ENCODE results near the gene CEP55.
A peak's percentile ranks its signal among the peaks of the same experiment; 100 is the strongest.

Gene CEP55

GRCh38 chr10:93481637-93482144 lies 14.7 kb upstream of the CEP55 start:
- H3K27ac ChIP-seq = peak overlapping the region; percentile 34; the same call in 1 of the 2 replicates
- H3K79me2 ChIP-seq (ENCODE audit: insufficient read depth, low read depth) = no peaks in the 10 kb centered on the region
- H3K4me2 ChIP-seq = peak overlapping the region; percentile 94
- 0 out of 2 replicates have a peak, but pooled peaks cover 3% of the 10 kb centered on the region for H3K27me3 ChIP-seq (ENCODE audit: insufficient read depth, low read depth)
- no peaks in the 10 kb centered on the region for H4K20me1 ChIP-seq (ENCODE audit: insufficient read depth)
- peak overlapping the region; percentile 28; the same call in 1 of the 2 replicates for H3K9ac ChIP-seq
- H3K4me3 ChIP-seq (IDR thresholded peaks at IDR 0.05; ENCODE audit: insufficient read depth, low read depth, low read length) = no peak overlapping the region
- no peak for TF ChIP-seq CTCF (conservative IDR thresholded peaks at IDR 0.05; ENCODE audit: low read depth, low read length)
- H3K36me3 ChIP-seq (ENCODE audit: insufficient read depth) = no peaks in the 10 kb centered on the region
- peak overlapping the region; percentile 95 for H2AFZ ChIP-seq (ENCODE audit: low read depth)
- H3K4me1 ChIP-seq (ENCODE audit: low read depth, poor library complexity, severe bottlenecking) = peaks cover 24% of the 10 kb centered on the region

- Histone ChIP-seq H3K4me2 (peak within 1 kb of the TSS; percentile 94), H3K4me1 (ENCODE audit: low read depth, poor library complexity, severe bottlenecking) (peaks cover 24% of the 10 kb centered on the region), H2AFZ (ENCODE audit: low read depth) (peak within 1 kb of the TSS; percentile 95), H3K79me2 (ENCODE audit: insufficient read depth, low read depth) (no peaks in the 10 kb centered on the region), H3K27ac (peak within 1 kb of the TSS; percentile 34; the same call in 1 of the 2 replicates), H3K4me3 (IDR thresholded peaks at IDR 0.05; ENCODE audit: insufficient read depth, low read depth, low read length) (no peak within 1 kb of the TSS), H3K36me3 (ENCODE audit: insufficient read depth) (no peaks in the 10 kb centered on the region), H4K20me1 (ENCODE audit: insufficient read depth) (no peaks in the 10 kb centered on the region), H3K27me3 (ENCODE audit: insufficient read depth, low read depth) (0 out of 2 replicates have a peak, but pooled peaks cover 3% of the 10 kb centered on the region), H3K9ac (peak within 1 kb of the TSS; percentile 28; the same call in 1 of the 2 replicates)
- TF ChIP-seq CTCF (conservative IDR thresholded peaks at IDR 0.05; ENCODE audit: low read depth, low read length) = peak; percentile 51; the same call in 1 of the 2 replicates
These were observed 14.1 kb upstream of the CEP55 start, which contains the start of gene MYOF for GRCh38 chr10:93482145-93482834. MYOF (minus strand) TSS chr10:93482334; CDS start chr10:93482194, 140 bp downstream.

GRCh38 chr10:93485690-93486089 lies 10.7 kb upstream of the CEP55 start:
- Histone ChIP-seq H3K4me2 (no peak overlapping the region), H3K9ac (no peak overlapping the region), H3K79me2 (ENCODE audit: insufficient read depth, low read depth) (no peaks in the 10 kb centered on the region), H3K36me3 (ENCODE audit: insufficient read depth) (no peaks in the 10 kb centered on the region), H3K27ac (no peak overlapping the region), H4K20me1 (ENCODE audit: insufficient read depth) (no peaks in the 10 kb centered on the region), H3K27me3 (ENCODE audit: insufficient read depth, low read depth) (0 out of 2 replicates have a peak, but pooled peaks cover 3% of the 10 kb centered on the region), H3K4me1 (ENCODE audit: low read depth, poor library complexity, severe bottlenecking) (peaks cover 20% of the 10 kb centered on the region), H2AFZ (ENCODE audit: low read depth) (no peak overlapping the region), H3K4me3 (IDR thresholded peaks at IDR 0.05; ENCODE audit: insufficient read depth, low read depth, low read length) (no peak overlapping the region)
- no peak for TF ChIP-seq CTCF (conservative IDR thresholded peaks at IDR 0.05; ENCODE audit: low read depth, low read length)

- no peak for TF ChIP-seq CTCF (conservative IDR thresholded peaks at IDR 0.05; ENCODE audit: low read depth, low read length)
- no peak overlapping the region for H3K4me2 ChIP-seq
- no peaks in the 10 kb centered on the region for H3K27me3 ChIP-seq (ENCODE audit: insufficient read depth, low read depth)
- H2AFZ ChIP-seq (ENCODE audit: low read depth) = no peak overlapping the region
- no peak overlapping the region for H3K27ac ChIP-seq
- H3K36me3 ChIP-seq (ENCODE audit: insufficient read depth) = no peaks in the 10 kb centered on the region
- H4K20me1 ChIP-seq (ENCODE audit: insufficient read depth) = no peaks in the 10 kb centered on the region
- no peak overlapping the region for H3K9ac ChIP-seq
- no peak overlapping the region for H3K4me3 ChIP-seq (IDR thresholded peaks at IDR 0.05; ENCODE audit: insufficient read depth, low read depth, low read length)
- no peaks in the 10 kb centered on the region for H3K79me2 ChIP-seq (ENCODE audit: insufficient read depth, low read depth)
- no peaks in the 10 kb centered on the region for H3K4me1 ChIP-seq (ENCODE audit: low read depth, poor library complexity, severe bottlenecking)
These were observed 7.4 kb upstream of the CEP55 start for GRCh38 chr10:93488956-93489528.
